HG03558 (cell line): ENCODE measurements around the gene EIF3B.
"Not testable (repeated sequence)": the region's sequence is repeated elsewhere in the genome, so short reads cannot be mapped to it uniquely, and the experiment has no call there.

Source experiments
- ATAC-seq: cut with Tn5 transposase; IDR thresholded peaks from one replicate; pipeline ENCODE4 v1.9.1; 2021; ENCODE audit warnings: moderate number of reproducible peaks; ENCODE audit not compliant: unreplicated experiment; ENCODE audit errors: extremely low read depth

EIF3B gene

DNA sequence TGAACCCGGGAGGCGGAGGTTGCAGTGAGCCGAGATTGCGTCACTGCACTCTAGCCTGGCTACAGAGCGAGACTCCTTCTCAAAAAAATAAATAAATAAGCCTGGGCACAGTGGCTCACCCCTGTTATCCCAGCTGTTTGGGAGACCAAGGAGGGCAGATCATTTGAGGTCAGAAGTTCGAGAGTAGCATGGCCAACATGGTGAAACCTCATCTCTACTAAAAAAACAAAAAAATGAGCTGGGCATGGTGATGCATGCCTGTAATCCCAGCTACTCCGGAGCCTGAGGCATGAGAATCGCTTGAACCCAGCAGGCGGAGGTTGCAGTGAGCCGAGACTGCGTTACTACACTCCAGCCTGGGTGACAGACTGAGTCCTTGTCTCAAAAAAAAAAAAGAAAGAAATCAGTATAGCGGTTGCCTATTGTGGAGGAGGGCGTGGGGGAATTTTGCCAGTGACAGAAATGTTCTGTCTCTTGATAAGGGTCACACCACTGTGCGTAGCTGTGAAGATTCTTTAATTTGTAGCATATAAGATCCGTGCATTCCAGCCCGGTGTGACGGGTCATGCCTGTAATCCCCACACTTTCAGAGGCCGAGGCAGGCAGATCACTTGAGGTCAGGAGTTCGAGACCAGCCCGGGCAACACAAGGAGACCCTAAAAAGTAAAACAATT lies 17.9 kb upstream of the EIF3B start:
- ATAC-seq, result no peak

DNA sequence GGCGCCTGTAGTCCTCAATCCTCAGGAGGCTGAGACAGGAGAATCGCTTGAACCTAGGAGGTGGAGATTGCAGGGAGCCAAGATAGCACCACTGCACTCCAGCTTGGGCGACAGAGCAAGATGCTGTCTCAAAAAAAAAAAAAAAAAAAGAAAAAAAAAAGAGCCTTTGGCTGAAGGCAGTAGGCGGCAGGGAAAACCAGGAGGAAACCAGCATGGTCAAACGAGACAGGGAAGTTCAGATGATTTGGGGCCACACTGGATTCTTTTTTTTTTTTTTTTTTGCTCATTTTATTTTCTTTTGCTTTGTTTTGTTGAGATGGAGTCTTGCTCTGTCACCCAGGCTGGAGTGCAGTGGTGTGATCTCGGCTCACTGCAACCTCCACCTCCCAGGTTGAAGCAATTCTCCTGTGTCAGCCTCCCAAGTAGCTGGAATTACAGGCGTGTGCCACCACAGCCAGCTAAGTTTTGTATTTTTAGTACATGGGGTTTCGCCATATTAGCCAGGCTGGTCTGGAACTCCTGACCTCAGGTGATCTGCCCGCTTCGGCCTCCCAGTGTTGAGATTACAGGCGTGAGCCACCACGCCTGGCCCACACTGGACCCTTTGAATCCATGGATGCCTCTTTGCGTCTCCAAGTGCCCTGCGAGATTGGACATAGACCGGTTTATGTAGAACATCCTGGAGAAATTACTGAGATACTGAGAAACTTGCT lies 7.1 kb upstream of the EIF3B start:
- ATAC-seq, result not testable (repeated sequence)

DNA sequence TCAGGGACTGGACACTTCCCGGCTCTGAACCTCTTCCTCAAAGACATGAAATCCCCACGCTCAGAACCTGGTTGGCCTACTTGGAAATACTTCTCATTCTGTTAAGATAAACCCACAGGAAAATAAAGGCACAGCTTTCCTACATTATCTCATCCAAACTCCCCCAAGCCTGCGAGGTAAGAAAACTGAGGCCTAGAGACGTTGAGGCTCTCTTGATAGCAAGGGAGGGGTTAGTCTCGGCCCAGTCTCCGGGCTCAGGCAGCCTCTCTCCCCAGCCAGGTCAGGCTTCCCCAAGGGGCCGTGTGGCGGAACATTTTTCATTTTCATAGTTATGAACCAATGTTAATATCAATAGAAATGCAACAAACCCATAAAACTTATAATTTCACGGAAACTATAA lies 4.6 kb upstream of the EIF3B start:
- ATAC-seq, result no peak

DNA sequence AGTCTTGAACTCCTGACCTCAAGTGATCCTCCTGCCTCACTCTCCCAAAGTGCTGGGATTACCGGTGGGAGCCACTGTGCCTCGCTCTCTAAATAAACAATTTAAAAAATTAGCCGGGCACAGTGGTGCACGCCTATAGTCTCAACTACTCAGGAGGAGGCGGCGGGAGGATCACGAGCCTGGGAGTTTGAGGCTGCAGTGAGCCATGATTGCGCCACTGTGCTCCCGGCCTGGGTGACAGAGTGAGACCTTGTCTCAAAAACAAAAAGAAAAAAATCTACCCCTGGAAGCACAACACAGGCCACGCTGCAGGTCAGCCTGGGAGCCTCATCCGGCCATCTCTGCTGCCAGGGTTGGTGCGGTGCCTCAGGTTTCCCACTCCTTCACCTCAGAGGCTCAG lies 3.8 kb upstream of the EIF3B start:
- ATAC-seq, result no peak

DNA sequence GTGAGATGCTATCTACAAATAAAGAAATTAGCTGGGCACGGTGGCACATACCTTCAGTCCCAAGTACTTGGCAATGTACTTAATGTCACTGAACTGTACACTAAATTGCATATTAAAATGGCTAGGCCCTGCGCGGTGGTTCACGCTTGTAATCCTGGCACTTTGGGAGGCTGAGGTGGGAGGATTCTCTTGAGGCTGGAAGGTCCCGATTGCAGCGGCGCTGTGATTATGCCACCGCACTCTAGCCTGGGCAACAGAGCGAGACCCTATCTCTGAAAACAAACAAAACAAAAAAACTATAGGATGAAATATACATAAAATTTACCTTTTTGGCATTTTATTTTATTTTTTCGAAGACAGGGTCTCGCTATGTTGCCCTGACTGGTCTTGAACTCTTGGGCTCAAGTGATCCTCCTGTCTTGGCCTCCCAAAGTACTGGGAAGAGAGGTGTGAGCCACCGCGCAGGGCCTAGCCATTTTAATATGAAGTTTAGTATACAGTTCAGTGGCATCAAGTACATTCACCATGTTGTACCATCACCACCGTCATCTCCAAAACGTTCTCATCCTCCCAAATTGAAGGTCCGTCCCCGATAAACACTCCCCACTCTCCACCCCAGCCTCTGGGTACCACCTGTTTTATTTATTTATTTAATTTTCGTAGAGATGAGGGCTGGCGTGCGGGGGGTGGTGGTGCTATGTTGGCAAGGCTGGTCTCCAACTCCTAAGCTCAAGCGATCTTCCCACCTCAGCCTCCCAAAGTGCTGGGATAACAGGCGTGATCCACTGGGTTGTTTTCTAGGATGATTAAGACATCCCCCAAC lies 1.3 kb upstream of the EIF3B start:
- ATAC-seq, result no peak

DNA sequence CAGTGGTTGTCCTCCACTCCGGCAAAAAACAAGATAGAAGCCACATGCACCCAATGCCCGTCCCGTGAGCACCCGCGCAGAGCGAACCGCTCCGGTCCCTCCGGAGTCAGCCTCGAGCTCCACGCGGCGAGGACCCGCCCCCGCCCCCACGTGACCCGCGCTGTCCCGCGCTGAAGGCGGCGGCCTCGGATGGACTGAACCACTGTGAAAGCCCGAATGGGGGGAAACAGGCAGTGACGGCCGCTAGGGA lies 766 bp upstream of the EIF3B start:
- ATAC-seq, result peak; percentile 18

DNA sequence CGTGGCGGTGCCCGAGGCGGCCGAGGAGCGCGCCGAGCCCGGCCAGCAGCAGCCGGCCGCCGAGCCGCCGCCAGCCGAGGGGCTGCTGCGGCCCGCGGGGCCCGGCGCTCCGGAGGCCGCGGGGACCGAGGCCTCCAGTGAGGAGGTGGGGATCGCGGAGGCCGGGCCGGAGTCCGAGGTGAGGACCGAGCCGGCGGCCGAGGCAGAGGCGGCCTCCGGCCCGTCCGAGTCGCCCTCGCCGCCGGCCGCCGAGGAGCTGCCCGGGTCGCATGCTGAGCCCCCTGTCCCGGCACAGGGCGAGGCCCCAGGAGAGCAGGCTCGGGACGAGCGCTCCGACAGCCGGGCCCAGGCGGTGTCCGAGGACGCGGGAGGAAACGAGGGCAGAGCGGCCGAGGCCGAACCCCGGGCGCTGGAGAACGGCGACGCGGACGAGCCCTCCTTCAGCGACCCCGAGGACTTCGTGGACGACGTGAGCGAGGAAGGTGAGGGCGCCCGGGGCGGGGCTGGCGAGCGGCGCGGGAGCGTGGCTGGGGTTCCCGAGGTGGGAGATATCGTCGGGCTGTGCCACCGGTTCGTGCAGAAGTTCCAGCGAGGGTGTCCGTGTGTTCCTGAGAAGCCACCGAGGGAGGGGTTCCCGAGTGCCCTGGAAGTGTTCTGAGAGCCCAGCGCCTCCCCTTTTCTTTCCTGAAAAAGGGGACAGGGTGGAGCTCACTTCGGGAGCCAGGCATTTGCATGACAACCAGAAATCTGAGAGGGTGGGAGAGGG lies 495 bp downstream of the EIF3B start:
- peak; percentile 16 for ATAC-seq

DNA sequence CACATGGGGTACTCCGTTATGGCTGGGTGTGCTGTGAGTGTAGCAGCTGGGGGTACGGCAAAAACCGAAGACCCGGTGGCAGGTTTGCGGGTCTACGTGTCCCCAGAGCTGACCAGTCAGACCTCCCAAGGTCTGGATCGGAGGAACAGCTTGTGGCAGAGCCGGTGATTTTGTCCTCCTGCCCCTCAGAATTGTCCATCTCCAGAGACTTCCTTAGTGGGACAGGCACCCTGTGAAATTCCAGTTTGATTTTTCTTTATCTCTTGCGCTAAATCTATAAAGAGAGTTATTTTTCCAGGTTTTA lies 1.0 kb downstream of the EIF3B start:
- ATAC-seq, result no peak

DNA sequence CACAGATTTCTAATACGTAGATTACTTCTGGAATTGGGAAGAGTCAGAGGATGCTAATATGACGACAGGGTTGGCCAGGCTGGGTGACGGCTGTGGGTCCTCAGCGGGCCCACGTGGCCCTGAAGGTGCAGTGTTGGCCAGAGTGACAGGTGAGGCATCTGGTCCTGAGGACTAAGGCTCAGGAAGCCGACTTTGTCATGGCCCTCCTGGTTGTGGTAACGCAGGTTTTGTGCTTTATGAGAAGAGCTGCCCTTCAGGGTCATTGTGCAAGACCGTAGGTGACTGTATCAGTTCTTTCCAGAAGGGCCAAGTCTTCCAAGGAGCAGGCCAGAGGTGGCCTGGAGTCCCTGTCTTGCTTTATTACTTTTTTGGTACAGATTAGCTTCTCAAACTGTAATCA lies 2.5 kb downstream of the EIF3B start:
- ATAC-seq, result no peak

DNA sequence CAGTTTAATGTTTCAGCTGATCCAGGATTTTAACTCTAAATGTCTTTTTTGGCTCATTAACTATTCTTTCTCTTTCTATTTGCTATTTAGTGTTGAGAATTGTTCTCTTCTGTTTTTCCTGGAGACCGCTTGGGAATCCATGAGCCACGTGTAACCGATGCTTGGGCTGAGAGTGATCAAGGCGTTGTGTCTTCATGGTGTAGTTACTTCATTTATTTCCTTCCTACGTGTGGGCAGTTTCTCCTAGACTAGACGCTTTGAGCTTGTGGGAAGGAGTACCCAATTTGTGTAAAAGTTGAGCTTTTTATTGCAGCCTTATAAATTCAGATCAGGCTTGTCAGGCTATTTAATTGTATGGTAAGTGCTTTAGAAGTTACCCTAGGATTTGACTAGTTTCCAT lies 2.9 kb downstream of the EIF3B start:
- no peak for ATAC-seq

DNA sequence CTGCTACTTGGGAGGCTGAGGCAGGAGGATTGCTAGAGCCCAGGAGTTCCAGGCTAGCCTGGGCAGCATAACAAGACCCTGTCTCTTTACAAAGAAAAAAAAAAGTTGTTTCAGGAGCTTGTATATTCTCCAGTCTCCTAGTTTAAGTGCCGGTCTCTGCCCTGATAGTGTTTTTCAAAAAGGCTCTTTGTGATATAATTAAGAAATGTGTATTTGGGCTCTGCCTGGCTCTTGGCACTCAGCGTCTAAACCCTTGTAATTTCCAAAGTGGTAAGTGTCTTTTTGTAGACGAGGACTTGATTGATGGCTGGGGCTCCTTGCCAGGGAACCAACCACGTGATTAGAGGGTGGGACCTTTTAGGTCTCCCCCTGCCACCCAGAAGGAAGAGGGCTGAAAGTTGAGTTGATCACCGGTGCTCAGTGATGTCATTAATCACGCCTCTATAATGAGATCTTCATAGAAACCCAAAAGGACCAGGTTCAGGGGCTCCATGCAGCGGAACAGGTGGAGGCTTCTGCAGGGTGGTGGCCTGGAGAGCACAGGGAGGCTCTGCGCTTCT lies 4.4 kb downstream of the EIF3B start:
- ATAC-seq, result no peak

DNA sequence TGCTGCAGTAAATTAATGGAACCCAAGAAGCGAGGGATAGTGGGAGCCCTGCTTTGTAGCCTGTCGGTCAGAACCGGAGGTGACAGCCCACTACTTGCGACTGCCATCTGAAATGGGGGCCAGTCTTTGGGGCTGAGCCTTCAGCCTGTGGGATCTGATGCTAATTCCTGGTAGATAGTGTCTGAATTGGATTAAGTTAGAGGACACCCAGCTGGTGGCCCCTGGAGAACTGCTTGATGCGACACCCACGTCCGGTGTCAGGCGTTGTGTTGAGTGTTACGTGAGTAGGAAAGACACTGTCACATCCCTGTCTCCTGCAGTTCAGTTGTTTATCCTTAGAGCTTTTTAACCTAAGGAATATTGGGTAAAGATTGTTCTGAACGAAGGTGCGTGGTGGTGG lies 5.0 kb downstream of the EIF3B start:
- ATAC-seq, result no peak

DNA sequence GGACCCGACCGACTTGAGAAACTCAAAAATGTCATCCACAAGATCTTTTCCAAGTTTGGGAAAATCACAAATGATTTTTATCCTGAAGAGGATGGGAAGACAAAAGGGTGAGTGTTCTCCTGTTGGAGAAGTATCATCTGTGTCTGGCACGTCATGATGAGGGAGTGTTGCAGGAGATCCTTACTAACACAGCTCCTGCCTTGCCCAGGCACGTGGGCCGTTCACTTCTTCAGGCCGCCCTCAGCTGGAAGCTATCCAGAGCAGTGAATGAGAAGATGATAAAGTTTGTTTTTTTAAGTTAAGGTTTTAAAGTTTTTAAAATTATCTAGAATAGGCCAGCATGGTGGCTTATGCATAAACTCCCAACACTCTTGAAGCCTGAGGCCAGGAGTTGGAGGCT lies 6.2 kb downstream of the EIF3B start:
- no peak for ATAC-seq

DNA sequence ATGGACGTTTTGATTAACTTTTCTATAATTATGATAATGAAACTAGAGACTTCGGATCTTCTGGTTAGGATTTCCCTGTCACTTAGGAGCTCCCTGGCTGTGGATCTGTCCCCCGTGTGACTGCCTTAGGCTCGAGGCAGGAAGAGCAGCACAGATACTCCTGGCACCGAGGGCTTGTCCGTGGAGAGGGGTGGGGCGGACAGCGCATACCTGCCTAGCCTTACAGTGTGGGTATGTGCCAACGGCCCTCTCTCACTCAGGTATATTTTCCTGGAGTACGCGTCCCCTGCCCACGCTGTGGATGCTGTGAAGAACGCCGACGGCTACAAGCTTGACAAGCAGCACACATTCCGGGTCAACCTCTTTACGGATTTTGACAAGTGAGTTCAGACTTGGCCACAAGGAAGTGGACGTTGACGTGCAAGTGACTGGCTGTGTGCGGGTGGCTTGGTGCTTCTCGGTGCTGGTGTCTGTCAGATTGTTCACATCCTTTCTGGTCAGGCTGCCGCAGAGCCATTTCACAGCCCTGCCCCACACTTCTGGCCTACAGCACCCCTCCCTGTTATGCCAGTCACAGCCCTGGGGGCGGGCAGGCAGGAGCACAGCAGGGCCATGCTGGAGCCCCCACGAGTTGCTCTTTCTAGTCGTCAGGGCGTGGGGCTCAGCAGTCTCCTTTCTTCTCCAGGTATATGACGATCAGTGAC lies 7.9 kb downstream of the EIF3B start:
- ATAC-seq, result no peak

DNA sequence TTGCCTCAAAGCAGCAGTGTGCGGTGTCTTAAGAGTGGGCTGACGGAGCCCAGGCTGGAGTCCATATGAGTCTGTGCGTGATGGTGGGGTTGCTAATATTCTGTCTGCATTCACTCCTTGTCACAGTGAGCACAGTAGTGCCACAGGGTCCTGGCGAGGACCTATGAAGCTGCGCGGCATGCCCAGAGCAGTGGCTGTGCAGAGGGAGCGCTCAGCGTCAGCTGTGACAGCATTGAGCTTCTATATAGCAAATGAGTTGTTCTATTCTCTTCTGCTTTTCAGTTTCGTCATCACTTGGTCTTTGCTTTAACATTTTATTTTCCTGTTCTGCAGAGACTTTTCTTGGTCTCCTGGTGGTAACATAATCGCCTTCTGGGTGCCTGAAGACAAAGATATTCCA lies 14.5 kb downstream of the EIF3B start:
- no peak for ATAC-seq

DNA sequence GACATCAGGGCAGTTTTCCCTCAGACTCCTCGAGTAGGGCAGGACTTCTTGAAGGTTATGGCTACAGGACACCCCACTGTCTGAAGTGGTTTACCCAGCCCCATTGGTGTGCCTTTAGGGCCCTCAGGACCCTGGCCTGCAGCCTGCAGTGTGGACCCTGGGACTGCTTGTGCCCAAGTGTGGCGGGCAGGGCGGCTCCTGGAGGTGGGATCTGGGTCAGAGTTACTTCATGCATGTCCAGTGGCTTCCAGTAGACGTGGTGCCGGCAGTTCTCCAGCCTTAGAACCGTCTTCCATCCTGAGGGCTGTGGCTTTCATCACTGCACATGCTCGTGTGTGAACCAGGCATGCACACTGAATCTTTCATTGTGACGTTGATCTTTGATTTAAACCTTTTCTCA lies 16.7 kb downstream of the EIF3B start:
- ATAC-seq, result no peak

DNA sequence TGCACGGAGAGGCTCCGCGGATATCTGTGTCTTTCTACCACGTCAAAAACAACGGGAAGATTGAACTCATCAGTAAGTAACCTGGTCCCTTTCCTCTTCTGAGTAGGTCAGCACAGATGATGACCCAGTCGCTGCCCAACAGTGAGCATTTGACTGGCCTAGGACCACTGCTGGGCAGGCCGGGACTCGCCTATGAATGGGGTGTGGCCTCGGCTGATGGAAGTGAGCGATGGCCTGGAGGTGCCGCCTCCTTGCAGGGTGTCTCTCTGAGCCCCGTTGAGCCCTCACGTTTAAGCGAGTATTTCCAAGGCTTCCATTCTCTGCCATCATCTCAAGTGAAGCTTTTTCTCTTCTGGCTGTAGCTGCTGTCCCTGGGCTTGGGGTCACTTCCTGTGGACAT lies 18.1 kb downstream of the EIF3B start:
- ATAC-seq, result no peak

DNA sequence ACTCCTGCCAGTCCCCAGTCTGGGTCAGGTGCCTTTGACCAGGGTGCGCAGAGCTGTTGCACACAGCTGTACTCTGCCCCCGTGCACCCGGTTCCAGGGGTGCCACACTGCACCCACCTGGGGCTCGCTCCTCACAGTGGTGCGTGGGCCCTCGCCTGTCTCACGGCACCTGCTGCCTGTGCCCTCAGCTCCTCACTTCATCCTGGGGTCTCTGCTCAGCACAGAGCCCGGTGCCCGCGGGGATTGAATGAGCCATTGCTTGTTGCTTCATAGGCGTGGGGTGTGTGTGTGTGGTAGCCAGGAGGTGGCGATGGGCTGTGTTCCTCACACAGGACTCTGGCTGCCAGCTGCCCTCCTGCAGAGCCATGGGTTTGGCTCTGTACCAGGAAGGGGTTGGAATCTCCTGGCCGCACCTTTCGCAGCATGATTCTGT lies 18.5 kb downstream of the EIF3B start:
- ATAC-seq, result no peak

DNA sequence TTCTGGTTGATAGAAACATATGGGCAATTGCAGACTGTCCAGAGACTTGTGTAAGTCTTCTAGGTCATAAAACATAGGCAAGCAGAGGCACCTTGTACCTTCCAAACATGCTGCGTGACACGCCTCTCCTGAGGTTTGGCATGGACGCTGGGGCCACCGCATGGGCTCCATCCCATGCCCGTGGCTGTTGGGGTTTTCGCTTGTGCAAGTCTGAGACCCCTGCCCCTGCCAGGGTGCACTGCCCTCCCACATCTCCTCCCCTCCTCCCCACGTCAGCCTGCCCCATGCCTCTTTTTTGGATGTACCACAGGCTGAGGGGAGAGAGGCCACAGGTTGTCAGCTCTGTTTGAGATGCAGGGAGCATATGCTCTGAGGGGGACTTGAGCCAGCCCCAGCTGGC lies 19.0 kb downstream of the EIF3B start:
- ATAC-seq, result no peak

DNA sequence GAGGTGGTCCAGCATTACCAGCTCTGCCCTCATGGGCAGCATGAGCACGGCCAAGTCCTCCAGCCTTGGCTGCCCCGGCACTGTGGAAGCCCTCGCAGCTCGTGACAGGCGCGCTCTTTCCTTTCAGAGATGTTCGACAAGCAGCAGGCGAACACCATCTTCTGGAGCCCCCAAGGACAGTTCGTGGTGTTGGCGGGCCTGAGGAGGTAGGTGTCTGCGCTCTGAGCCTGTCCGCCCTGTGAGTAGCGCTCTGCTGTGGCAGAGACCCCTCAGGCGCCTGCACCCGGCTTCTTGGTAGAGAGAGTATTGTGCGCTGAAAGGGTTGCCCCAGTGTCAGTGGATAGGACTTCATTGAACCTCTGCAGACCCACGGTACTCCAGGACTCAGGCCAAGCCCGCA lies 19.8 kb downstream of the EIF3B start:
- no peak for ATAC-seq
